Measurements from ENCODE around the gene GATAD2B.

GRCh38 chr1:153842006-153842471, 80.7 kb downstream of the GATAD2B start:
- no peak for TF ChIP-seq HMGXB4 (CRISPR knock-in tag; IDR thresholded peaks at IDR 0.05)
- TF ChIP-seq USF2 (CRISPR knock-in tag; IDR thresholded peaks at IDR 0.05): no peak
- TF ChIP-seq CTCF (IDR thresholded peaks at IDR 0.05): no peak
- TF ChIP-seq ZBTB43 (CRISPR knock-in tag; IDR thresholded peaks at IDR 0.05): no peak
- TF ChIP-seq IRF2 (CRISPR knock-in tag; IDR thresholded peaks at IDR 0.05; ENCODE audit: borderline replicate concordance, low read depth): no peak
- no peak for TF ChIP-seq GABPB1 (CRISPR knock-in tag; IDR thresholded peaks at IDR 0.05)
- TF ChIP-seq MAX (CRISPR knock-in tag; IDR thresholded peaks at IDR 0.05): no peak

All from WTC11 (cell line).